WI38 (cell line): ENCODE data around the gene CAPN9.

Experiments used
- H3K4me3 ChIP-seq: 2 replicates; pipeline ENCODE4 v1.5.1; 2011; ENCODE audit warnings: low read depth, mild to moderate bottlenecking, control low read depth, low read length
- TF ChIP-seq, protein P1 (sequence below): IDR thresholded peaks from 2 replicates; pipeline ENCODE4 v1.5.1; 2012; ENCODE audit warnings: low read depth, mild to moderate bottlenecking, control low read depth, low read length

CAPN9 gene

DNA sequence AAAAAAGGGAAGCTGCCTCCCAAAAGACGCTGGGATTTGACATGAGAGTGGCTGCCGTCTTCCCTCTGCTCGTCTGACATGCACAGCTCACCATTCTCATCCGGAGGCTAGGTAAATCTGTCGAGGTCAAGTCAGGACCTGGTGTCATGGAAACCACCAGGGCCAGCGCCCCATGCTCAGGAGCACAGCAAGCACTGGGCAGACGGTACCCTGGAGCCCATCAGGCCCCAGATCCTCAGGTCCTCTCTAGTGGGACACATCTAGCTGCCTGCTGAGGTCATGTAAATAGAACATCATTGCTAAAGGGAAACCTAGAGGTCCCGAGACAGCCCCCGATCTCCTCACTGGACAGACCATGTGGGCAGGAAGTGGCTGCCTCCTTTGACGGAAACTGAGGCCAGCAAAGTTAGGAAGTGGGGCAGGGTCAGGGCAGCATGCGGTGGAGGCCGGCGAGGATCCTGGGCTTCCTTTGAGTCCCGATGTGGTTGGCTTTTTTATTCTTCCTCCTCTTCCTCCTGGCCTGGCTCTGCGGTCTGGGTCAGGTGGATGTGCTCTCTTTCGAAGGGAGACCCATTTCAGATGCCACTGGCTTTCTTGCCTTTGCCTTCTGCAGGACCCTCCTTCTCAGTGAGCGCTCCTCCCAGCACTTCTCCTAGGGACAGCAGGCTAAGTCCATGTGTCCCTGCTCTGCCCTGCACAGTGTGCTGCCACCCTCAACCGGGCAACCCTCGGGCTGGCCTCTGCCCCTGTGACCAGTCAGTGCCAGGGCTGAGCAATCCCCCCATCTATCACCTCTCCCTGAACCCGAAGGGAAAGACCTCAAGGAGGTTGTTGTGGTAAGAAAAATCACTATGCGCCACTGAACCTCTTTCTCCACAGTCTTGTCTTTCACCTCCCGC, 39.2 kb upstream of the CAPN9 start:
- TF ChIP-seq, protein P1, sequence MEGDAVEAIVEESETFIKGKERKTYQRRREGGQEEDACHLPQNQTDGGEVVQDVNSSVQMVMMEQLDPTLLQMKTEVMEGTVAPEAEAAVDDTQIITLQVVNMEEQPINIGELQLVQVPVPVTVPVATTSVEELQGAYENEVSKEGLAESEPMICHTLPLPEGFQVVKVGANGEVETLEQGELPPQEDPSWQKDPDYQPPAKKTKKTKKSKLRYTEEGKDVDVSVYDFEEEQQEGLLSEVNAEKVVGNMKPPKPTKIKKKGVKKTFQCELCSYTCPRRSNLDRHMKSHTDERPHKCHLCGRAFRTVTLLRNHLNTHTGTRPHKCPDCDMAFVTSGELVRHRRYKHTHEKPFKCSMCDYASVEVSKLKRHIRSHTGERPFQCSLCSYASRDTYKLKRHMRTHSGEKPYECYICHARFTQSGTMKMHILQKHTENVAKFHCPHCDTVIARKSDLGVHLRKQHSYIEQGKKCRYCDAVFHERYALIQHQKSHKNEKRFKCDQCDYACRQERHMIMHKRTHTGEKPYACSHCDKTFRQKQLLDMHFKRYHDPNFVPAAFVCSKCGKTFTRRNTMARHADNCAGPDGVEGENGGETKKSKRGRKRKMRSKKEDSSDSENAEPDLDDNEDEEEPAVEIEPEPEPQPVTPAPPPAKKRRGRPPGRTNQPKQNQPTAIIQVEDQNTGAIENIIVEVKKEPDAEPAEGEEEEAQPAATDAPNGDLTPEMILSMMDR, result no peak
- no peak overlapping the region for H3K4me3 ChIP-seq

DNA sequence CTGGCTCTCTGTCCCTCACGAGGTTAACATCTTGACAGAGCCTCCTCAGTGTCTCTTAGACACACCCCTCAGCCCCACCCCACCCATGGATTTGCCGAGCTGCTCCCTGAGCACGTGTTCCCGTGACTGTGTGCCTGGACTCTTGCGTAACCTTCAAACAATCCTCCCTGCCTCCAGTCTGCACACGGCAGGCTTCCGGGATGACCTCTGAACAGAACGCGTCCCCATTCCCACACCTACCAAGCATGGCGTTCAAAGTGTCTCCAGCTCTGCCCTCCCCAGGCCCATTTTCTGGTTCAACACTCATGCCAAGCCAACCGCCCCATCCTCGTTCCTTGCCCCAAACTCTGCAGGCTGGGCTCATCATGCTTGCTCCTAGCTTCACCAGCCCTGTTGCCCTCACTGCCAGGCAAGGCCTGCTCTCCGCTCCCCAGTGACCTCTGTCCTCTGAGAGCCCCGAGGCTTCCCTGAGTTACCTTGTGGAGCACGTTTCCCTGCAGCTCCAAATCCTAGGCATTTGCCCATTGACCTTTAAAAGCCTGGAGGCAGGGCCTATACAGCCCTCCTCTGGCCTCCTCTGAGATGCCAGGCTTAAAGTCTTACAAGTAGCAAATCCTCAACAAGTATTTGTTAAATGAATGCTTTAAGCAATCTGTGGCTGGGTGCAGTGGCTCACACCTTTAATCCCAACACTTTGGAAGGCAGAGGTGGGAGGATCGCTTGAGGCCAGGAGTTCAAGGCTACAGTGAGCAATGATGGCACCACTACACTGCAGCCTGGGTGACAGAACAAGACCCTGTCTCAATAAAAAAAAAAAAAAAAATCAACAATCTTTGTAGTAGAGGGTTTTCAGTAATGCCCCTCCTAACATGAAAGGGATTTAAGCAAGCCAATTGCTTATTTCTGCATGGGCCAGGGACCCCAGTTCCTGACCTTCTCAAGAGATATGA, 38.3 kb upstream of the CAPN9 start:
- TF ChIP-seq, protein P1, result no peak
- no peak overlapping the region for H3K4me3 ChIP-seq

- TF ChIP-seq, protein P1, result no peak
- no peak overlapping the region for H3K4me3 ChIP-seq
Measured at GRCh38 chr1:230709619-230710542, 37.3 kb upstream of the CAPN9 start.

DNA sequence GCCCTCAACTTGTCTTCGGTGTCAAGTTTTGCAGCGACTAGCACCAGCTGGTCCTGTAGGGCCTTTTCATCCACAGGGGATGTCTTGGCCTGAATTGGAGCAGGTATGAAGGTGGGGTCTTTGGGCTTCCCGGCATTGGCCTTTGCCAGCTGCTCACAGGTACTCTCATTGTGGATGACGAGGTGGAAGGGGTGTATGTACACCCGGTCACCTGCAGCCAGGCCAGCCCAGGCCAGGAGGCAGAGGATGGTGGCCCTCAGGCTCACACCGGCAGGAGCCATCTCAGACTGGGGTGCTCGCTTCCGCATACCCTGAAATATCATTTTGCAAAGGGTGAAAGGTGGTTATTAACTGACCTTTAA, 36.7 kb upstream of the CAPN9 start:
- no peak overlapping the region for H3K4me3 ChIP-seq
- TF ChIP-seq, protein P1, result no peak

- H3K4me3 ChIP-seq, result no peak overlapping the region
- TF ChIP-seq, protein P1, result no peak
Measured at GRCh38 chr1:230711245-230711644, 35.9 kb upstream of the CAPN9 start.

GRCh38 chr1:230712470-230712942, 34.7 kb upstream of the CAPN9 start:
- no peak overlapping the region for H3K4me3 ChIP-seq
- TF ChIP-seq, protein P1, result no peak
